Mononuclear cell (primary cell): ENCODE measurements around the gene KAT2A. TPM values are rescaled to one million over a fixed set of nuclear protein-coding genes. Genes with fewer than 3 reads are reported as not detected.

ENCODE experiments used
- H3K27me3 ChIP-seq: 2 replicates; pipeline ENCODE4 v1.6.0; 2011; ENCODE audit warnings: low read length, control low read depth; ENCODE audit not compliant: insufficient read depth
- H3K4me1 ChIP-seq: 2 replicates; pipeline ENCODE4 v1.5.1; 2011; ENCODE audit warnings: mild to moderate bottlenecking, low read length, control low read depth; ENCODE audit not compliant: insufficient read depth
- H3K4me3 ChIP-seq: 2 replicates; pipeline ENCODE4 v1.5.1; 2011; ENCODE audit warnings: mild to moderate bottlenecking, low read length, moderate library complexity
- H3K9me3 ChIP-seq: 2 replicates; pipeline ENCODE4 v1.5.1; 2011; ENCODE audit warnings: low read depth, mild to moderate bottlenecking, control low read depth, low read length
- total RNA-seq: library from RNA; depleted of rRNA; stranded (reverse); fragments of >200 nt; gene quantifications from one replicate; pipeline ENCODE4 v1.2.3, GENCODE V29; 2012

Gene KAT2A
- total RNA-seq, 1 donor, result 12.4 TPM

DNA sequence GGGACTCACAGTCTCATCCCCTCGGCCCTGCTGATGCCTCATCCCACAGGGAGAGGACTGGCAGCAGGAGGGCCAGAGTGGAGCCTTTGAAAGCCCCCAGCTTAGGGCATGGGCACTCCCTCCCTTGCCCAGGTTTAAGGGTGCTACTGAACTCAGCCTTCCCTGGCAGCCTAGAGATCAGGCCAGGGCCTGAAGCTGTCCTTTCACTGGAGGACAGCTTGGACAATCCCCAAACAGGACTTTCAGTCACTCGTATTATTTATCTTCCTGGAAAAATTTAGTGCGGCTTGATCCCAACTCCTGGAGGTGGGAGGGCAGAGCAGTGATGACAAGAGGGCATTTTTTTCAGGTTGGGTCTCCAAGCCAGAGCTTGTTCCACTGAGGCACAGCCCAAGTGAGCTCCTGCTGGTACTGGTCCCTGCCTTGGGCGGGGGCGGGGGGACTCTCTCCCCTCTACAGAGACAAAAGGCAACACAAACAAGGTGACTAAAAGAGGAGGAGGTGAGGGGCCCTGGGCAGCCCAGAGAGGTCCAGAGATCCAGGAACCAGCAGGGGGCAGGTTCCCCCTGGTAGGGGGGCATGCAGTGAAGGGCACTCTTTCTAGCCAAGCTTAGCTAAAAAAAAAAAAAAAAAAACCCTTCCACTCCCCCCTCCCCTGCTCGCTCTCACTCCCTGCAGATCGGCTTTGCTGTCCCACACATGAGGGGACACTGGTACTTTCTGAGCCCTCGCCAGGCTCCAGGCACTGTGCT is 24.6 kb downstream of the KAT2A start:
- H3K4me3 ChIP-seq, result no peak overlapping the region
- H3K27me3 ChIP-seq, result peaks cover 15% of the 10 kb centered on the region
- H3K4me1 ChIP-seq, result peaks cover 8% of the 10 kb centered on the region
- no peaks in the 10 kb centered on the region for H3K9me3 ChIP-seq

DNA sequence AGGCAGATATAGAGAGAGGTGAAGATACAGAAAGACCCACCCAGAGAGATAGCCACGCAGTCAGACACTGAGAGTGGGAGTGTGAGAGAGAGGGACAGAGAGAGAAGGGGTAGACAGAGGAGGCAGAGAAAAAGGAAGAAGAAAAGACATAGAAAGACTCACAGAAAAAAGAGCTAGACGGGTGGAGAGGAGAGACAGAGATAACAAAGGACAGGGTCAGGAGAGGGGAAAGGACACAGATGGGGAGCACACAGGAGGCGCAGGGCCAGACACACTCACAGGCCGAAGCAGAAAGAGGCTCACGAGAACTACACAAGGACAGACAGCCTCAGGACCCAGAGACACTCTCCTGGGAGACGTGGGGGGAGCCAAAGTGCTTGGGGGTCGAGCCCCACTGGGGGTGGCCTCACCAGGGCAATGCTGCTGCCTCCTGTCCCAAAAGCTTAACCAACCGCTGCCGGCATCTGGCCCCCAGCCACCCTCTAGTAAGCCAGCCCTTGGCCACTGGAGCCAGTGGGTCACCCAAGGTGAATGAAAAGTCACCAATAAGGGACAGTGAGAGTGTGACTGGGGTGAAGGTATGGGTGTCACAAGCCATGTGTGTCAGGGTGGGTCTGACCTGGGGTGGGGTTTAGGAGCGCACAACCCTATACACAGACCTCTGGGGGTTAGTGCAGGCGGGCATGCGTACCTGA is 26.6 kb downstream of the KAT2A start:
- peaks cover 15% of the 10 kb centered on the region for H3K27me3 ChIP-seq
- no peak overlapping the region for H3K4me3 ChIP-seq
- H3K4me1 ChIP-seq, result peaks cover 8% of the 10 kb centered on the region
- H3K9me3 ChIP-seq, result no peaks in the 10 kb centered on the region

DNA sequence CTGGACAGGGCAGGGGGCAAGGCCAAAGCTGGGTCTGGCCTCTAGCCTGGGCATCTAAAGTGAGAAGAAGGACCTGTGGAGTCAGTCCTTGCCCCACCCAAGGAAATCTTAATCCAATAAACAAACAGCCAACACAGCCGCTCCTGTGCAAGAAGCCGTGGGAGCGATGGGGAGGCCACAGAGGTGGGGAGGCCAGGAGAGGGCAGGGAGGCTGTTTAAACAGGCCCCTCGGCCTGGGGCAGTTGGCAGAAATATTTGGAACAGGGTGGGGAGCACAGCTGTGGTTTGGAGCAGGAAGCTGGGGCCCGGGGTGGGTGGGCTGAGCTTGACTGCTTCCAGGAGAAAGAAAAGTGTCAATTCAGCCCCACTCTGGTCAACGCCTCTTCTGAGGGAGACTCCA is 28.2 kb downstream of the KAT2A start:
- Histone ChIP-seq H3K27me3 (peaks cover 13% of the 10 kb centered on the region), H3K4me1 (peaks cover 6% of the 10 kb centered on the region)

DNA sequence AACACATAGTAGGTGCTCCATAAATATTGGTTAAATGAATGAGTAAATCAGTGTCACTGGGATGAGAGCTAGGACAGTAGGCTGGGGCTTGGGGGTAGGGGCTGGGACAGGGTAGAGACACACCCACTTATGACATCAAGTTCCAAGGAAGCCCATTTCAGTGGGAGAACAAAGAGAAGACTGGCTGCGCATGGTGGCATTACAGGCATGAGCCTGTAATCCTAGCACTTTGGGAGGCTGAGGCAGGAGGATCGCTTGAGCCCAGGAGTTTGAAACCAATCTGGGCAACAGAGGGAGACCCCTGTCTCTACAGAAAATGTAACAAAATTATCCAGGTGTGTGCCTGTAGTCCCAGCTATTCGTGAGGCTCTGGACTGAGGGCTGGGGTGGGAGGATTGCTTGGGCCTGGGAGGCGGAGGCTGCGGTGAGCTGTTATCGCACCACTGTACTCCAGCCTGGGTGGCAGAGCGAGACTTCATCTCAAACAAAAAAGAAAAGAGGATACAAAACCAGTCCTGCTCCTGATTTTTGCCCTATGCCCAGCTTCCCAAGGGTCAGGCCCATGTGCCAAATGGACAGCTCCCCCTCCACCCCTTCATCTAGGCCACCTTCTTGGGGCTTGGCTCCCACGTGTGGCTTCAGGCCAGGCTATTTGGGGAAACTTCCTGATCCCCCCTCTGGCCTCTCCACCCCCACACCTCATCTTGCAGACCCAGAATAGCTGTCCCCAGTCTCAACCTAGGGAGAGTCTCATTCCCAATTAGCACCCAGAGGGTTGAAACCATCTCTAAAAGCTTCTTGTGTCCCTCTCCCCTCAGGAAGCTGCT is 30.0 kb downstream of the KAT2A start:
- H3K4me1 ChIP-seq, result no peaks in the 10 kb centered on the region
- no peaks in the 10 kb centered on the region for H3K9me3 ChIP-seq
- H3K4me3 ChIP-seq, result no peak overlapping the region
- H3K27me3 ChIP-seq, result no peaks in the 10 kb centered on the region

More for the DNA sequence above, 28.2 kb downstream of the KAT2A start:
- H3K9me3 ChIP-seq, result no peaks in the 10 kb centered on the region
- H3K4me3 ChIP-seq, result no peak overlapping the region

- no peaks in the 10 kb centered on the region for H3K9me3 ChIP-seq
- H3K4me1 ChIP-seq, result no peaks in the 10 kb centered on the region
- H3K4me3 ChIP-seq, result no peak overlapping the region
- H3K27me3 ChIP-seq, result no peaks in the 10 kb centered on the region
Observed at GRCh38 chr17:42088736-42089135, 32.4 kb downstream of the KAT2A start.

DNA sequence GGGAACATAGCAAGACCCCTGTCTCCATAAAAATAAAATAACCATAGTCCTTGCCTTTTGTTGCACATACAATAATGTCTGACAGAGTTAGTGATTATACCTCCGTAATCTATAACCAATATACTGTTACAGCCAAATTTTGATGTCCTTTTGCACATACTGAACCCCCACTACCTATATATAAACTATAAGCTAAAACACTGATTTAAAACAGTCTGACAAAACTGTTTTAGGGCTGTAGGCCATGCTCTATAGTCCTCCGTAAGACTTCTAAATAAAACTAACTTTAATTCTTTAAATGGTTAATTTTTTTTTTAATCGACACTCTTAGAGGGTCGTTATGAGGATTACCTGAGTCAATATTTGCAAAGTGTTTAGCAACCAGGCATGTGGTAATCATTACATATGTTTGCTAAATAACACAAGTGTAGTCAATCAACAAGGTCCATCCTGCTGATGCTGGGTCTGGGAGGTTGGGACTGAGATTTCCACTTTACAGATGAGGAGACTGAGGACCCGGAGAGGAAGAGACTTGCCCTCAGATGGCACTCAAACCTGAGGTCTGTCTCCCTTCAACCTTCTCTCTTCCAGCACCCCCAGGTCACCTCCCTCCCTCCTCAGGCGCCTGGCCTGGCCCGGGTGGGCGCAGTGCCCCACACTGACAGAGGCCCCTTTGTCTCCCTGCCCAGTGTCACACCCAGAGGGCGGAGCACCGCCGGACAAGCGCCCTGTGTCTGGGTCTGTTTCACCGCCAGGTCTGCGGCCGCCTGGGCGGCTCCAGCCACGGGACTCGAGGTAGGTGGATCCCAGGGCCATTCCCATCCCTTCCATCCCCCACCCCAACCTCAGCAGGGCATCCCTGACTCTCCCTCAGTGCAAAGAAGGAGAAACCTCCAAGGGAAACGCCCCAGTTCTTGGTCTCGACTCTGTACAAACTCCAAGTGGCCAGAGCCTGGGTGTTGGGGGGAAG is 33.1 kb downstream of the KAT2A start:
- Histone ChIP-seq H3K4me1 (no peaks in the 10 kb centered on the region), H3K9me3 (no peaks in the 10 kb centered on the region), H3K4me3 (no peak overlapping the region), H3K27me3 (no peaks in the 10 kb centered on the region)

DNA sequence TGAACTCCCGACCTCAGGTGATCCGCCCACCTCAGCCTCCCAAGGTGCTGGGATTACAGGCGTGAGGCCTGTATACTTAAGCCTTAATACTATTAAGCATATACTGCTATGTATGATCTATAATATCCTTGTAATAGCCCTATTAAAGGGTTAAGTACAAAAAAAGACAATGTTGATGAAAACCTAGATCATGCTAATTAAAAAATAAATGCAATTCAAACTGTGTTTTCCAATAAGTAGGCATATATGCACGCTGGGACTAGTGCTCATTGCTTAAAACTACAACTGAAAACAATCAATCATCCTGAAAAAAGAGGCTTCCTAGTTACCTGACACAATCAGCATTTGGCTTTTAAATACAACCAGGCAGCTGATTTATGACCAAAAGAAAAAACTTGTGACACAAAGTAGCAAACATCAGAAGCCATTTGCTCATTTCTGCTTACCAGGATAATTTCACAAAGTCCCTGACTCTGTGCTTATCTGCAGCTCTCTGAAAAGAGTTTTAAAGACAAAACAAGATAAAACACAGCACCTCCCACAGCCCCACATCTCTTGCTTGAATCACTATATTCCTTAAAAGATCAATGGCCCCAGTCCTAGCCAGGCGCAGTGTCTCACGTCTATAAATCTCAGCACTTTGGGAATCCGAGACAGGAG is 34.0 kb downstream of the KAT2A start:
- Histone ChIP-seq H3K9me3 (no peaks in the 10 kb centered on the region), H3K4me1 (no peaks in the 10 kb centered on the region), H3K27me3 (no peaks in the 10 kb centered on the region), H3K4me3 (no peak overlapping the region)

DNA sequence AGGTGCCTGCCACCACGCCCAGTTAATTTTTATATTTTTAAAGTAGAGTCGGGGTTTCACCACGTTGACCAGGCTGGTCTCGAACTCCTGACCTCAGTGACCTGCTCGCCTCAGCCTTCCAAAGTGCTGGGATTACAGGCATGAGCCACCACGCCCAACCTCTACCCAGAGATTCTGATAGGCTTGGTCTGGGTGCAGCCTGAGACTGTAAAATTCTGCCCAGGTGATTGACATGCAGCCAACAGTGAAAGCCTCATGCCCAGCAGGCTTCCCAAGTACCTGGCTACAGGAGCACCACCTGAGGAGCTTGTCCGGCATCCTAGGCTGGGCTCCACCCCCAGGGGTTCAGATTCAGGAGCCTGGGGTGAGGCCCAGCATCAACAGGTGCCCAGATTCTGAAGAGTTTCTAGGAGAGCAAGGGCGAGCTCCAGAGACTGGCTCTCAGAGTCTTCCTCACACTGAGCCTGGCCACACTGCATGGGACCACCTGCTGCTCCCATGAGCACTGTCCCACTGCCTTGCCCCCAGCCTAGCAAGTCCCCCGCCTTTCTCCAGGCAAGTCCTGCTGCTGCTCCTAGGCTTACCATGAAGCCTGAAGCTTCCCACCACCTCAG is 39.5 kb downstream of the KAT2A start:
- Histone ChIP-seq H3K4me1 (no peaks in the 10 kb centered on the region), H3K4me3 (no peak overlapping the region), H3K27me3 (no peaks in the 10 kb centered on the region), H3K9me3 (no peaks in the 10 kb centered on the region)

DNA sequence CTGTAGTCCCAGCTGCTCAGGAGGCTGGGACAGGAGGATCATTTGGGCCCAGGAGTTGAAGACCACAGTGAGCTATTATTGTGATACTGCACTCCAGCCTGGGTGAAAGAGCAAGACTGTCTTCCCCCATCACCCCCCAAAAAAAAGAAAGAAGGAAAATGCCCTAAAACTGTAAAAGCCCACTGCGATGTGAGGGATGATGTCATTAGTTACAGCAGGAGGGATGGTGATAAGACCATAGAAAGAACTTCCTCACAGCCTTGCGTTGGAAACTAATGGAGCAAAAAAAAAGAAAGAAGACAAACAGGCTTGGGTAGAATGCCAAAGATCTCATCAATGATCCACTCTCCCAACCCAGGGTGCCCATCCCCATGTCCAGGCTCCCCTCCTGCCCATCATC is 41.6 kb downstream of the KAT2A start:
- no peak overlapping the region for H3K4me3 ChIP-seq
- H3K27me3 ChIP-seq, result no peaks in the 10 kb centered on the region
- no peaks in the 10 kb centered on the region for H3K4me1 ChIP-seq
- H3K9me3 ChIP-seq, result no peaks in the 10 kb centered on the region

DNA sequence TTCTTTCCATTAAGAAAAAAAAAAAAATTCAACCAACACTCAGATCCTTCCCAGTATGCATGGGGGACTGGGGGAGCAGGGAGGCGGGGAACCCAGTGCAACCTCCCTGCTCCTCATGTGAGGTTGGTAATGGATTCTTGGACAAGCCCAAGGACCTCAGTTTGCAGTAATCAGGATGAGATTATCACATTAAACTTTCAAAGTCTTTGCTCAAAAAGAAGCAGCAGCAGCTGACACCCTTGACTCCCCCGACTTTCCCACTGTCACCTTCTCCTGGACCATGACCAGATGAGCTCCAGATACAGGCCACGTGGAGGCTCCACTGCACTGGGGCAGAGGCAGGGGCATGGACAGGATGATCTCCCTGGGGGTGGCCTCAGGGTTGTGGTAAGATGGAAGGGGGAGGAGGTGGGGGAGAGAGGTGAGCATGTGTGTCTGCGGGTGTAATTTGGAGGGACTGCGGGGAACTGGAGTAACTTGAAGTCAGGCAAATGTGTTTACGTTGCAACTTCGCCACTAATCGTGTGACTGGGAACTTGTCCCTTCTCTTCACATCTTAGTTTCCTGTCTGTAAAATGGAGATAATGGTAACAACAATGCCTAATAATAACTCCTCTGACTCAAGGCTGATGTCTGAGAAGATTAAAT is 42.6 kb downstream of the KAT2A start:
- H3K27me3 ChIP-seq, result peaks cover under 1% of the 10 kb centered on the region
- no peaks in the 10 kb centered on the region for H3K4me1 ChIP-seq
- no peak overlapping the region for H3K4me3 ChIP-seq
- H3K9me3 ChIP-seq, result no peaks in the 10 kb centered on the region

DNA sequence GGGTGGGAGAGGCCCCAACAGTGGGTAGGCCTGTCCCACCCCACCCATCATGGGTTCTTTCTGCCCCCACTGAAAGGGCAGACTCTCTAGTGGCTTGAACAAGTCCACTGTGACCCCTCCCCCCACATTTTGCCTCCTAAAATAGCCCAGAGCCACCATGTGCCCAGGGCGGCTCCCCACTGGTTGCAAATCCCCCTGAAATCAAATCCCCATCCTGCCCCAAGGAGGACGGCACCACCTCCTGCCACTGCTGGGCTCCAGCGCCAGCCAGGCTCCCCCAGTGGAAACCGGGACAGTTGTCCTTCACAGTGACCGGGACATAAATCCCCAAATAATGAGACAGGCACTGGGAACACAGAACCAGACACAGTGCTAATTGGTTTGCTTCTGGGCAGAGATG is 43.4 kb downstream of the KAT2A start:
- no peak overlapping the region for H3K4me3 ChIP-seq
- peaks cover 1% of the 10 kb centered on the region for H3K4me1 ChIP-seq
- no peaks in the 10 kb centered on the region for H3K9me3 ChIP-seq
- H3K27me3 ChIP-seq, result peaks cover 8% of the 10 kb centered on the region

- Histone ChIP-seq H3K4me3 (no peak overlapping the region), H3K9me3 (no peaks in the 10 kb centered on the region), H3K4me1 (peaks cover 9% of the 10 kb centered on the region), H3K27me3 (peaks cover 13% of the 10 kb centered on the region)
Observed at GRCh38 chr17:42076797-42077559, 44.2 kb downstream of the KAT2A start.

- H3K4me3 ChIP-seq, result no peak overlapping the region
- no peaks in the 10 kb centered on the region for H3K9me3 ChIP-seq
- H3K27me3 ChIP-seq, result peaks cover 20% of the 10 kb centered on the region
- peaks cover 14% of the 10 kb centered on the region for H3K4me1 ChIP-seq
Observed at GRCh38 chr17:42075789-42076188, 45.4 kb downstream of the KAT2A start.
